HG03558 (cell line): Measurements from ENCODE around the gene CCL14.
"Not testable (repeated sequence)": the region's sequence is repeated elsewhere in the genome, so short reads cannot be mapped to it uniquely, and the experiment has no call there.

ENCODE experiments used
- ATAC-seq: cut with Tn5 transposase; IDR thresholded peaks from one replicate; pipeline ENCODE4 v1.9.1; 2021; ENCODE audit warnings: moderate number of reproducible peaks; ENCODE audit not compliant: unreplicated experiment; ENCODE audit errors: extremely low read depth

The CCL14 gene

DNA sequence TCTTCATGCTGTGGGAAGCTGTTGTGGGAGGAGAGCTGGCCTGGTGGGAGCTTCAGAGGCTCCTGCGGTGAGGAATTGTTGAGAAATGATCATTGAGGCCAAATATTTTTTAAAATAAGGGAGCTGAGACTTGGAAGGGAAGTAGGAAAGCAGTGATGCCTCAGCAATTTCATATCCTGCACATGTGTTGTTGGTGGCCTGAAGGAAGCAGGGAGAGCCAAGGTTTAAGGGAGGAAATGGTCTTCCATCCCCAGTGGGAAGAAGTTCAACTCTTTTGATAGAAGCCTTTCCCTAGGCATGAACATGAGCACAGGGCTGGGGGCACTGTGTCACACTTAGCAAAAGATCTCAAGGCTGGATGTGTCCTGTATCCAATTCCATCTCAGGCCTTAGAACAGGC is at the start of gene CCL14:
TSS of gene CCL14 (minus strand) at position 87 of the 400 bp plus-strand sequence. CDS start at position 7, 80 bp downstream.
- ATAC-seq: no peak

DNA sequence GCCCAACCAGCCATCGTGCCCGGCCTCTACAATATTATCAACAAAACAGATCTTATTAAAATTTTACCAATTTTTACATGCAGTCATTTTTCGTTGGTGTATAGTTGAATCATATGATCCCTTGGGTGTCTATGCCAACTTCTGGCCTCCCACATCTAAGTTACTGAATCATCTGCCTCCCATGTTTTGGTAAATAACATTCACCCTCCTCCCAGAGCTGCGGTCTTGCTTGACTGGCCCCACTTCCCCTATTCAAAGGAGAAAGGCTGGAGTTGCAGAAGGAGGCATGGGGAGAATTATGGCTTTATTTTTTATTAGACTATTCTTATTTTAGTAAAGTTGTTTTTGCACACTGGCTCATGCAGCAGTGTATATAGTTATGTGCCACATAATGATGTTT is 49.7 kb upstream of the CCL14 start:
- no peak for ATAC-seq

DNA sequence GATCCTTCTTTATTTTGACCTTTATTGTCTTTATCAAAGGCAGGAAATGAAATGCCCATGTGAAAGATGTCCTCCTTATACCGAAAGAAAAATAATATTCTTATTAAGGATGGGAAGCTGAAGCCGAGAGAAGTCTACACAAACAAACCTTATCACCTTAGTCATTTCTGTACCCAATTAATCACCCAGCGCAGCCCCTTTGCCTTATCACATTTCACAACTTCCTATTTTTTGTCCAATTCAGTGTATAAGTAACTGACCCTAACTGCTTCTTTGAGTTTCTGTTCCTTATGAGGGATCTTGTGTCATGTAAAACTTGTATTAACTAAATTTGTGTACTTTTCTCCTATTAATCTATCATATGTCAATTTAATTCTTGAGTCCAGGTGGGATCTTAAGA is 47.6 kb upstream of the CCL14 start:
- ATAC-seq: no peak

DNA sequence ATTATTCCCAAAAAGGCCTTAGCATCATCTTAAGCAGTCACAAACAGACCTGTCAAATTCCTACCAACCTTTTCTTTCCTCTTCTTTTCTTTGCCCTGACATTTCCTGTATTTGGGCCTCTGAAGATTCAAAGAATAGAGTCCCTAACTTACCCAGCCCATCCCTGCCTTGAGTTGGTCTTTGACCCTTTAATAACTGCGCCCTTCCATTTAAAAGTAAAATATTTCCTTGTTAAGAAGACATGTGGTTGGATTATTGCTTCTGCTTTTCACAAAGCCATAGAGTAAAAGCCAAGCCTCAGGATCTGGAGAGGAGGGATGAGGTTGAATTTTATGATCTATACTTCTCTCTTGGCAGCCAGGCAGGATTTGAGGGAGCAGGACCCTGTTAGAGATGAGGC is 44.4 kb upstream of the CCL14 start:
- ATAC-seq: no peak

DNA sequence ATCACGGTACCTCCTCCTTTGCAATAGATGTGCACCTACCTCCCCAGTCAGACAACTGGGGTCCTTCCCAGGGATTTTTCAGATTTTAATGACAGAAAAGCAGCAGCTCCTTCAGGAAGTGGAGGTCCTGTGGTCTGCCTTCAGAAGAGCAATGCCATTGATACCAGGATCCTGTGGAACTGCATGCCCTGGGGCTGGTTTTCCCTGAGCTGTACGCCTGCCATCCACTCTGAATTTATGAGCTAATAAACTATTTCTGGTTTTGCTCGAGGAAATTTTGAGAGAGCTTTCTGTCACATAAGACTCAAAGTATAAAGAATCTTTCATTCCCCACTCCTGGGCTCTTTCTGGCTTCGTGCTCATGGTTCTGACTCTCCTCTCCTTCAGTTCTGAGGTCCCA is 41.2 kb upstream of the CCL14 start:
- ATAC-seq: no peak

DNA sequence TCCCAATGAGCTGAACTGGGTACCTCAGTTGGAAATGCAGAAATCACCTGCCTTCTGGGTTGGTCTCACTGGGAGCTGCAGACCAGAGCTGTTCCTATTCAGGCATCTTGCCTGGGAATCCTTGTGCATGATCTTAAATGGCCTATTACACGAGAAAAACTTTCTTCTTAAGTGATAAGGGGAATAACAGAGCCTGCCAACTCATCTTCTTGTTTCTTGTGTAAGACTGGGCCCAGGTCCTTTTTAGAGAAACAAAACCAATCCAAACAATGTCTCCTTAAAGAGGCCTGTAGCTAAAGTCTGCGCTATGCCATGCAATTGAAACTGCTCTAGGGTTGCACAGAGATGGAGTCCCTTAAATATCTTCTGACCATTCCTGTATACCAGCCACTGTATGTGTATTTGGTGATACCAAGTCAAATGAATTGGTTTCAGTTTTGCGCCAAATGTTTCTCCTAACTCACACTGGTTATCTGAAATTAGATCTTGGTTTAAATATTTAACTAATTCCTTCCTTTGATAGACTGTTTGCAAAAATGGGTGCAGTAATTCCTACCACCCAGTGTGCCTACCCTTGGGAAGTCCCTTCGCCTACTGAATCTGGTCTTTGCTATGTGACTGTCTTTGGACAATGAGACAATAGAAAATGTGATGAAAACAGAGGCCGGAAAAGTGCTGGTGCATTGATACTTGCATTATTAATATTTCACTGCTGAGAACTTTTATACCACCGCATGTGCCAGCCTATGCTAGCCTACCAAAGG is 37.8 kb upstream of the CCL14 start:
- ATAC-seq: no peak

DNA sequence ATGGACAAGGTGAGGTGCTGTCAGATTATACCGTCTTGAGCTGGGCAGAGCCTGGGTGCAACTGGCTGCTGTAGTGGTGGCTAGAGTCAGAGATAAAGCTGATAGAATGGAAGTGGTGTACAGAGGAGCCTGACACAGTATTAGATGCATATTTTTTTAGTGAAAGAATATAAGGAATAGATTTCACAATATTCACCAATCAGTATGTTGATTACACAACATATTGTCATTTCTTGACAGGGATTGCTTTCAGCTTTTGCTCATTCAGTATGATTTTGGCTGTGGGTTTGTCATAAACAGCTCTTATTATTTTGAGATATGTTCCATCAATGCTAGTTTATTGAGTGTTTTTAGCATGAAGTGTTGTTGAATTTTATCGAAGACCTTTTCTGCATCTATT is 32.9 kb upstream of the CCL14 start:
- no peak for ATAC-seq

DNA sequence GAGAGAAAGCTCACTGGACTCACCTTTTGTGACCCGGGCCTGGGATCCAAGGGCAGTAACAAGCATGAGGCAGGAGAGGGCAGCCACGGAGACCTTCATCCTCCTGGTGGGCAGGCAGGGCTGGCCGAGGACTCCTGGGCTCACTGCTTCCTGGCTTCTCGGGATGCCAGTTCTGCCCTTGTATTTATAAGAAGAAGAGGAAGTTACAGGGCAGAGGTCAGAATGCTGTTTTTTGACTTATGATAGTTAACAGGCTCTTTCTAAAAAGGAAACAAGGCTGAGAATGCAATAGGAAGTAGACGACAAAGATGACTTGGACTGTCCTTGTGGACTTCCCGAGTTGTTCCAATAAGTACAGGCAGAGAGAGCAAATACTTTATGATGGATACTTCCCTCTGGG is 31.3 kb upstream of the CCL14 start, which contains the start of gene CCL23:
TSS of gene CCL23 (minus strand) at position 174 of the 400 bp plus-strand sequence. CDS start at position 99, 75 bp downstream.
- no peak for ATAC-seq

DNA sequence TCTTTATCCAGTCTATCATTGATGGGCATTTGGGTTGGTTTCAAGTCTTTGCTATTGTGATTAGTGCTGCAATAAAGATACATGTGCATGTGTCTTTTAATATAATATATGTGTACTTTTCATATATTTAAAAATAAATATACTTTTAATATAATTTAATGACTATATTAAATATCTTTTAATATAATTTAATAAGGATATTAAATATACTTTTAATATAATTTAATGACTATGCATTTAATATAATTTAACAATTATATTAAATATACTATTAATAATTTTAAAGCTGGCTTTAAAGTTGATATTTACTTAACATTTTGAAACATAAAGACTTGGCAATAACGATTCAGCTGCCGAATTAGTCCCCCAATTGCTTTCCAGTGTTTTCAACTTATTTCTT is 30.0 kb upstream of the CCL14 start:
- ATAC-seq: no peak

DNA sequence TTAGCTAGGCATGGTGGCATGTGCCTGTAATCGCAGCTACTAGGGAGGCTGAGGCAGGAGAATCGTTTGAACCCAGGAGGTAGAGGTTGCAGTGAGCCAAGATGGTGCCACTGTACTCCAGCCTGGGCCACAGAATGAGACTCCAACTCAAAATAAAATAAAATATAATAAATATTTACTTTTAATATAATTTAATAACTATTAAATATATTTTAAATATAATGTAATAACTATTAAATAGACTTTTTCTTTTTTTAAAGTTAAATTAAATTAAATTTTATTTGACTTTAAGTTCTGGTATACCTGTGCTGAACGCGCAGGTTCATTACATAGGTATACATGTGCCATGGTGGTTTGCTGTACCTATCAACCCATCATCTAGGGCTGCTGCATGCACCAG is 29.4 kb upstream of the CCL14 start:
- not testable (repeated sequence) for ATAC-seq

DNA sequence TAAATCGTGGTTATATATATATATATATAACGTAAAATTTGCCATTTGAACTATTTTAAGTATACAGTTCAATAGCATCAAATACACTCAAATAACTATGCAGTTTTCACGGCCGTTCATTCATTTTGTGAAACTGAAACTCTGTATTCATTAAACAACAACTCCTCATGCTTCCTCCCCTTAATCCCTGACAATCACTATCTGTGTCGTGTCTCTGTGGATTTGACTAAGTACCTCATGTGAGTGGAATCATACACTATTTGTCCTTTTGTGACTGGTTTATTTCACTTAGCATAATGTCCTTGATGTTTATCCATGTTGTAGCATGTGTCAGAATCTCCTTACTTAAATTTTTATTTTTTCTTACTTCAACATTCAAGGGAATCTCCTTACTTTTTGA is 28.4 kb upstream of the CCL14 start:
- ATAC-seq: no peak

DNA sequence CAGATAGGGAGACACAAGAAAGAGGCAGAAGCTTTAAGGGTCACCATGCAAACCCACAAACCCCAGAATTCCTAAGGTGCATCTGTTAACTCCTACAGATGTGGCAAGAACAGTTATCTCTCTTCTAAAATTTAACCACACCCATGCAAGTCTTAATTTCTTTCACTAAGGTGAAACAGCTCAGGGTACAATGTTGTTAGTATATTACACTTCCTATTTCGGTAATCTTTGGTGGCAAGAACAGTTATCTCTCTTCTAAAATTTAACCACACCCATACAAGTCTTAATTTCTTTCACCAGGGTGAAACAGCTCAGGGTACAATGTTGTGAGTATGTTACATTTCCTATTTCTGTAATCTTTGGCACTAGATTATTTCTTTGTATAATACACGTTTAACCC is 24.7 kb upstream of the CCL14 start:
- ATAC-seq: no peak

DNA sequence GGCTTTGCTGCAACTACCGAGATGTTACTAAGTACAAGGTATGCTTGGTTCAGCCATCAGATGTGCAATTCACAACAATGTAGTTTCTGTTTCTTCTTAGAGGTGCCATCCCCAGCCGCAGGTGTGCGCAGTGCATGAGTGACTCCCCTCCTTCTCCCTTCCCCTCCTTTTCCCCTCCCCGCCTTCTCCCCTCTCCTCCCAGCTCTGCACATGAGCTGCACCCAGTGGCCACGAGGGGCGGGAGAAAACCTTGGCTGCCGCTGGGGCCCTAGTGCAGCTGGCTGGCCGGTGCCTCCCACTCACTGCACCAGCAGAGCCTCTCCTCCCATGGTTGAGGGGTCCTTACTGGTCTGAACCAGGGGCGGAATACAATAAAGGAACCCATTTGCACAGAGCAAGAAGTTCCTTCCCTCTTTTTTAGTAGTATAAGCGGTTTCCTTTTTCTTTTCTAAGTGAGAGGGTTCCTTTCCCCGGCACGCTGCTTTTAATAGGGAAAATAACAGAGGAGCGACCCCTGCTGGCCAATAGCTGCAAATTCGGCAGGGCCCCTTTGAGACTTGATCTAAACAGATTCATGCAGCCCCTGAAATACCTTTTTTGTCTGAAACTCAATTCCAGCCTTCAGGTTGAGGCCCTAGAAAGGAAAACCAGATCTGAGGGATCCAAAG is 22.6 kb upstream of the CCL14 start:
- no peak for ATAC-seq

DNA sequence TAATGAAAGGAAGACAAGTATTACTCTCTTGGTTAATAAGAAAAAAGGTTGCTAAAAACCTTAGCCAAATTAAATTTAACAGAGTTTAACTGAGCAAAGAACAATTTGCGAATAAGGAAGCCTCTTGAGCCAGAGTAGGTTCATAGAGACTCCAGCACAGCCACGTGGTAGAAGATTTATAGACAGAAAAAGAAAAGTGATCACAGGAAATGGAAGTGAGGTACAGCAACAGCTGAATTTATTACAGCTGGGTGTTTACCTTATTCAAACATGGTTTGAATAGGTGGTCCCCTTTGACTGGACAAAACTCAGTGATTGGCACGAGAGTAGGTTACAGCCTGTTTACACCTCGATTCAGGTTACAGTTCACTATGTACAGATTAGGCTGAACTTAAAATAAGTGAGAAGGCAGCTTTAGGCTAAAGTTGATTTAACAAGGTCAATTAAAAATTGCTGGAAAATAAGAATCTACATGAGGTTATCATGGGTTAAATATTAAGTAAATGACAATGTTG is 18.1 kb upstream of the CCL14 start:
- no peak for ATAC-seq

DNA sequence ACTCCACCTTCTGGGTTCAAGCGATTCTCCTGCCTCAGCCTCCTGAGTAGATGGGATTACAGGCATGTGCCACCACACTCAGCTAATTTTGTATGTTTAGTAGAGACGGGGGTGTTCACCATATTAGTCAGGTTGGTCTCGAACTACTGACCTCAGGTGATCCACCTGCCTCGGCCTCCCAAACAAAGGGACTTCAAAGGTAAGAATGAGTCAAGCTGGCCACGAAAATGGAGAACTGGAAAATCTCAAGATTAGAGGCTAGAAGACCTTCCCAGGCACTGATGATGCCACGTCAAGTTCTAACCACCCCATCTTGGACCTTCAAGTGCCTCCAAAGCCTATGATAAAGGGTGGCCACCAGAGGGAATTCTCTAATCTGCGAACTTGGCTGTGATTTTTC is 16.1 kb upstream of the CCL14 start:
- ATAC-seq: no peak

DNA sequence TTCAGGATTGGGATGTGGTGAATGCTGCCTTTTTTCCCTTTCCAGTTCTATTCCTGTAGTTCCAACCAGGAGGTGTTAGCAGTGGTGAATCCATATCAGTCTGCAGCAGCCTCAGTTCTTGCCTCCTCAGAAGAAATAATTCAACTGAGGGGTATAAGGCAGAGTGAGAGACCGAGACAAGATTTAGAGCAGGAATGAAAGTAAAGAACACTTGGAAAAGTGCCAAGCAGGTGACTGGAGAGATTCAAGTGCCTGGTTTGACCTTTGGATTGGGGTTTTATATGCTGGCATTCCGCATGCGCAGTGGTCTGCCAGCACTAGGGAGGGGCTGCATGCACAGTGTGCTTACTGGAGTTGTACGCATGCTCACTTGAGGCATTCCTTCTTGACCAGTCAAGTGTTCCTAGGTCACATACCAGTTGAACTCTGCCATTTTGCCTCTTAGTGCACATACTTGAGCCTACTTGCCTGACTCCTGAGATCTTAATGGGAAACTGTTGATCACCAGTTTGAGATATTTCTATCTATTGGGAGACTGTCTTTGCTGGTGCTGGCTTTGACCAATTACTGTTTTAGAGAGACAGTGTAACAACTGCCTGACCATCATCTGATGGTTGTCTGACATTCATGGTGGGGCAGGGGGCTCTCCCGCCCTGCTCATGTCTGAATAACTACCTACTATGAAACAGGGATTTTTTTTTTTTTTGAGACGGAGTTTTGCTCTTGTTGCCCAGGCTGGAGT is 15.5 kb upstream of the CCL14 start:
- no peak for ATAC-seq

DNA sequence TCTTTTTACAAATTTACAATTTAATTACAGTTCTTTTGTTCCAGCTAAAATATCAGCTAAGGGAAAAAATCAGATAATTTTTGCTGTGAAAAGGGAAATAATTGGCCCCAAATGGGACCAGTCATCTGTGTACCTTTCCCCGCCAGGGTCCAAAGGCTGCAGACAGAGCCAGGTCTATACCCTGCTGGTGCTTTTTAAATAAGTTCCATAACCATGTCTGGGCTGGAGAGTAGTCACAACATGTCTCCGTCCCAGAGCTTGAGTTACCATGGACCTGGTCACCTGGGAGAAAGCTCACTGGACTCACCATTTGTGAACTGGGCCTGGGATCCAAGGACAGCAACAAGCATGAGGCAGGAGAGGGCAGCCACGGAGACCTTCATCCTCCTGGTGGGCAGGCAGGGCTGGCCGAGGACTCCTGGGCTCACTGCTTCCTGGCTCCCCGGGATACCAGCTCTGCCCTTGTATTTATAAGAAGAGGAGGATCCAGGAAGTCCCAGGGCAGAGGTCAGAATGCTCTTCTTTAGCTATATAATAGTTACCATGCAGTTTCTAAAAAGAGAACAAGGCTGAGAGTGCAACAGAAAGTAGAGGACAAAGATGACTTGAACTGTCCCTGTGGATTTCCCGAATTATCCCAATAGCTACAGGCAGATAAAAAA is 14.7 kb upstream of the CCL14 start, which contains the start of gene CCL15:
TSS of gene CCL15 (minus strand) at position 444 of the 662 bp plus-strand sequence. CDS start at position 383, 61 bp downstream.
- ATAC-seq: no peak

DNA sequence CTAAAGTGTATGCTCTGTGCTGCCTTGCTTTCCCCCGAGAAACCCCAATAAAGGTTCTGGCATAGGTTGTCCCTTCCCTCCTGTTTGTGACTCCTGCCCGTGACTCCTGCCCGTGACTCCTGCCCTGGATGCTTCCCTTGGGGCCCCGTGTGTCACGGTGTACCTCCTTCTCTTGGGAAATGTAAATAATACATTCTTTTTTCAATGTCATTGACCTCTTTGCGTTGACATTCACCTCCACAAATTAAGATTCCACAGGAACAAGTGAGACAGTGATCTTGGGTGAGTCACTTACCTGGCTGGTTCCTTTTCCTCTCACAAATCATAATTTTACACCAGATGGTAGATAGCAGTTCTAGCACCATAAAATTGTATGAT is 14.2 kb upstream of the CCL14 start:
- ATAC-seq: no peak

DNA sequence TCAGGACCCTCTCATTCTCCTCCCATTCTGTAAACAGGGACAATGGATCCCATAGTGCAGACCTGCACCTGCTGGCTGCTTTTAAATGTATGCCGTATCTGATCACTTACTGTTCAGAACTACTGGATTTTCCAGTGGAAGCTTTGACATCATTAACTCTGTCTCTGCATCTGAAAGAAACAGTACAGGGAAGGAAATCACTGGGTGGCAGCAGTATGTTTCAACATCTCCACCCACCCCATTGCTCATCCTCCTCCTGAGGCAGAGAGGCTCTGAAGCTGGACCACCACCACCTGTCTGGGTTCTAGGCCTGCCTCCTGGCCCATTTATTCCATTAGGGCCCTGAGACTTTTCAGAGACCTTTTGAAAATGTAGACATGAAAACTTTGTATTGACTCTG is 12.2 kb upstream of the CCL14 start:
- ATAC-seq: no peak

DNA sequence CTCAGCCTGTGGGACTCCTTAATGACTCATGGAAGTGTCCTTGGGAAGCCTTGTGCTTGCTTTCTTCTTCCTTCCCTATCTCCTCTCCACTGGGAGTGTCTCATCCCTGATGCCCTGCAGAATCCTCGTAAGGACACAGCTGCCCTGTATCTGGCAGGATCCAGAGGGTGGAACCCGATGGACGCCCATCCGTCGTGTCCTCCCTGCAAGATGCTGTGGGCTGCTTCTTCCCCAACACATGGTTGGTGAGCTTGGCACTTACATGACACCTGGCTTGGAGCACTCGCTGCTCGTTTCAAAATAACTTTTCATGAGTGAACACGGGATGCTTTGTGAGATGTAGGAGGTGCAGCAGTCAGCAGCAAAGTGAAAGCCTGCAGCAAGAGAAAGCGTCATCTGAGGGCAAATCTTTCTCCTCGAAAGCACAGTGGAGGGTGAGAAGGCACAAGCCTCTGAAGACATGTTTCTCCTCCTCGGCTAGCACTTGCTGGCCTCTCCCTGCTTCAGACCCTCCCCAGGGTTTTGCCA is 11.6 kb upstream of the CCL14 start:
- no peak for ATAC-seq
